ENCODE data around the gene NXF1. TPM values are rescaled to one million over a fixed set of nuclear protein-coding genes. Genes with fewer than 3 reads are reported as not detected.

Gene NXF1
- total RNA-seq, 5 donors from 2014 or later (not counting 1 experiment from before 2014, with no cell fraction given): 160 to 321 (median 169) TPM

- H3K9me3 Mint-ChIP-seq: no peaks in the 10 kb centered on the region
- H3K27me3 ChIP-seq (replicated peaks in 1 of 2; ENCODE audit: control insufficient read depth in 2 of 2, extremely low read depth in 1 of 2, insufficient read depth in 2 of 2, low read length in 1 of 2): no peaks in the 10 kb centered on the region
- POLR2A ChIA-PET: interaction anchor here (0.6 to 1.7 kb wide), 6 partner anchors 10 to 96 kb away, joined by 3 to 5 read pairs (median 4); partner anchors contain the start of gene TMEM223 (in 1 of the 2)
- no peaks in the 10 kb centered on the region for H3K27me3 Mint-ChIP-seq
- CTCF ChIA-PET: no interaction called here
- peak overlapping the region; percentile 66 to 86 for H3K4me3 ChIP-seq (ENCODE audit: control insufficient read depth in 1 of 2, extremely low read depth in 1 of 2, low read length in 1 of 2)
- 8% methylated on average over 5 of the region's 14 CpGs for WGBS (ENCODE audit: insufficient coverage)
- peak overlapping the region; percentile 46 for H3K27ac ChIP-seq (ENCODE audit: low read length)
- DNase-seq (peak in 2 of 35 experiments; percentile 12 to 16), ATAC-seq (replicated peaks in 1 of 4) (peak in 3 of 4 experiments; percentile 42 to 46 (median 43))
- peaks cover 7 to 46% of the 10 kb centered on the region in 2 donors for H3K36me3 ChIP-seq (ENCODE audit: control insufficient read depth in 2 of 2, extremely low read depth in 1 of 2, insufficient read depth in 1 of 2, low read length in 1 of 2)
- H3K36me3 Mint-ChIP-seq: peaks cover 33% of the 10 kb centered on the region
- peak overlapping the region; percentile 92 to 93 for H3K27ac Mint-ChIP-seq
- peak overlapping the region; percentile 91 to 100 (median 98) for H3K4me3 Mint-ChIP-seq
- no peaks in the 10 kb centered on the region for H3K9me3 ChIP-seq
- peaks cover 11 to 23% of the 10 kb centered on the region in 2 experiments for H3K4me1 ChIP-seq (ENCODE audit: control insufficient read depth in 1 of 2, extremely low read depth in 1 of 2, insufficient read depth in 2 of 2, low read length in 2 of 2)
- peaks cover 21 to 42% (median 27%) of the 10 kb centered on the region in 3 donors for H3K4me1 Mint-ChIP-seq
Measured at GRCh38 chr11:62804310-62805075, 747 bp downstream of the NXF1 start.

DNA sequence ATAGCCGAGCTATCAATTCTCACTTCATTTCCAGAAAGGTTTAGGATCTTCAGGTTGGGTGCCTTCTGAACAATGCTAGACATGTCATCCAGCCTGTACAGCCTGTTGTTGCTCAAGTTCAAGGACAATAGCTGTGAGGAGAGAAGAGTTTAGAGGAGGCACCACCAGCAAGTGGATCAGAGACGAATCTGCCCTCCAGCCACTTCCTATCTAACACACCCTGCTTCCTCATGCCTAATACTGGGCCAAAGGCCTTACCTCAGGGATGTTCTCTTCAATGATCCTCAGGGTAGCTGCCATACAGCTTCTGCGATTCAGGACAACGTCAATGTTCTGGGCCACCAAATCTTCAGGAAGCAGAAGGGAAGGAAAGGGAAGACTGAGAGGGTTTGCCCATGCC is 4.2 kb downstream of the NXF1 start:
- Histone ChIP-seq H3K27me3 (replicated peaks in 1 of 2; ENCODE audit: control insufficient read depth in 2 of 2, extremely low read depth in 1 of 2, insufficient read depth in 2 of 2, low read length in 1 of 2) (no peaks in the 10 kb centered on the region), H3K9me3 (no peaks in the 10 kb centered on the region), H3K27ac (ENCODE audit: low read length) (no peak overlapping the region), H3K4me3 (ENCODE audit: control insufficient read depth in 1 of 2, extremely low read depth in 1 of 2, low read length in 1 of 2) (no peak overlapping the region), H3K4me1 (ENCODE audit: control insufficient read depth in 1 of 2, extremely low read depth in 1 of 2, insufficient read depth in 2 of 2, low read length in 2 of 2) (peaks cover 11 to 19% of the 10 kb centered on the region in 2 experiments), H3K36me3 (ENCODE audit: control insufficient read depth in 2 of 2, extremely low read depth in 1 of 2, insufficient read depth in 1 of 2, low read length in 1 of 2) (peaks cover 23 to 76% of the 10 kb centered on the region in 2 donors)
- no peaks in the 10 kb centered on the region for H3K27me3 Mint-ChIP-seq
- H3K4me3 Mint-ChIP-seq: no peak overlapping the region
- no peak for DNase-seq
- ChIA-PET POLR2A (interaction anchor here in 1 of 2 donors (0.6 to 1.3 kb wide), 3 partner anchors 13 to 31 kb away, joined by 3 to 6 read pairs (median 3); partner anchors contain the start of genes STX5, TEX54 and TMEM179B), CTCF (interaction anchor here (0.6 to 1.2 kb wide), 3 partner anchors 59 to 208 kb away, joined by 3 to 9 read pairs (median 5); partner anchors contain the start of gene SLC3A2 (in 1 of the 2))
- H3K36me3 Mint-ChIP-seq: peaks cover 56% of the 10 kb centered on the region
- peak overlapping the region in 1 of 2 donors; percentile 52 for H3K27ac Mint-ChIP-seq
- H3K9me3 Mint-ChIP-seq: no peaks in the 10 kb centered on the region
- no peak for ATAC-seq (replicated peaks in 1 of 4)
- 100% methylated on average over 1 of the region's 4 CpGs for WGBS (ENCODE audit: insufficient coverage)
- H3K4me1 Mint-ChIP-seq: peaks cover 21 to 34% (median 23%) of the 10 kb centered on the region in 3 donors

DNA sequence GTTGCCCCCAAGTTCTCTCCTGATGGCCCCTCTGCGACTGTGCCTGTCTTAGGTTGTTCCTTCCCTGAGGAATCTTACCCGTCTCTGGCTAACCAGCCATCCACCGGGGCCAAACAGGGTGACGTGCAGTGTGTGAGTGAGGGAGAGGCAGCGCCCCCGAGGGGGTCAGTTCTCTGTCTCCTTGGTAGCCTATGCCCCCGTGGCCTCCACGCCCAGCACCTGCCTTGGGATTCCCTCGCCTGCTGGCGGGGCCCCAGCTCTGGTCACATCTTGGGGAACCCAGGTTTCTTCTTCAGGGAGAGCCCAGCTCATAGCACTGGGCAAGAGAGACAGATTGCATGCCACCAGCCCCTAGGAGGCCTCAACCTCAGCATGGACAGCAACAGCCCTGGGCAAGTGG is 5.8 kb downstream of the NXF1 start:
- Histone ChIP-seq H3K9me3 (no peaks in the 10 kb centered on the region), H3K36me3 (ENCODE audit: control insufficient read depth in 2 of 2, extremely low read depth in 1 of 2, insufficient read depth in 1 of 2, low read length in 1 of 2) (peaks cover 28 to 91% of the 10 kb centered on the region in 2 donors), H3K4me3 (ENCODE audit: control insufficient read depth in 1 of 2, extremely low read depth in 1 of 2, low read length in 1 of 2) (no peak overlapping the region), H3K27me3 (replicated peaks in 1 of 2; ENCODE audit: control insufficient read depth in 2 of 2, extremely low read depth in 1 of 2, insufficient read depth in 2 of 2, low read length in 1 of 2) (no peaks in the 10 kb centered on the region), H3K27ac (ENCODE audit: low read length) (no peak overlapping the region), H3K4me1 (ENCODE audit: control insufficient read depth in 1 of 2, extremely low read depth in 1 of 2, insufficient read depth in 2 of 2, low read length in 2 of 2) (peaks cover 7 to 14% of the 10 kb centered on the region in 2 experiments)
- Mint-ChIP-seq H3K27ac (no peak overlapping the region), H3K4me1 (peaks cover 17 to 25% (median 18%) of the 10 kb centered on the region in 3 donors), H3K36me3 (peaks cover 69% of the 10 kb centered on the region), H3K4me3 (no peak overlapping the region), H3K27me3 (no peaks in the 10 kb centered on the region), H3K9me3 (no peaks in the 10 kb centered on the region)
- ChIA-PET CTCF (interaction anchor here in 1 of 2 donors (1.3 to 1.6 kb wide), 2 partner anchors 13 to 17 kb away, joined by 4 to 6 read pairs; no protein-coding TSS in a partner anchor), POLR2A (interaction anchor here (0.5 to 0.7 kb wide), 2 partner anchors 10 to 17 kb away, joined by 3 to 9 read pairs; no protein-coding TSS in a partner anchor)
- 90% methylated on average over 8 of the region's 10 CpGs for WGBS (ENCODE audit: insufficient coverage)
- ATAC-seq (replicated peaks in 1 of 4) (peak in 1 of 4 experiments; percentile 8), DNase-seq (no peak)

DNA sequence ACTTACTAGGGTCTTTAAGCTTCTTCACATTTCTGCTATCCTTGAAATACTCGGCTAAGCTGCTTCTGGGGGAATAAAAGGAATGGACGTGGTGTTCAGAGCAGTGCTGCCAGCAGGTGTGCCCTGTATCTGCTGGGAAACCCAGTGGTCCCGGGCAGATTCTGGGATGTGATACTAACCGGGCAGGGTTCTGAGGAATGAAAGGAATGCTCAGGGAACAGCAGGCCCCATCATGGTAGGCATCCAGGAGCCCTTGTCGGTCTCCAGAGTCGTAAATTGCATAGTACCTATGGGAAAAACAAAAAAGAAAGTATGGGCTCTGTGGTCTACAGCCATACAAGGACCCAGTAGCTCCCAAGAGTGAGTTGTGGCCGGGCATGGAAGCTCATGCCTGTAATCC is 9.0 kb downstream of the NXF1 start:
- Histone ChIP-seq H3K27me3 (replicated peaks in 1 of 2; ENCODE audit: control insufficient read depth in 2 of 2, extremely low read depth in 1 of 2, insufficient read depth in 2 of 2, low read length in 1 of 2) (no peaks in the 10 kb centered on the region), H3K4me1 (ENCODE audit: control insufficient read depth in 1 of 2, extremely low read depth in 1 of 2, insufficient read depth in 2 of 2, low read length in 2 of 2) (peaks cover 7 to 16% of the 10 kb centered on the region in 2 experiments), H3K36me3 (ENCODE audit: control insufficient read depth in 2 of 2, extremely low read depth in 1 of 2, insufficient read depth in 1 of 2, low read length in 1 of 2) (peaks cover 32 to 88% of the 10 kb centered on the region in 2 donors), H3K27ac (ENCODE audit: low read length) (no peak overlapping the region), H3K9me3 (no peaks in the 10 kb centered on the region), H3K4me3 (ENCODE audit: control insufficient read depth in 1 of 2, extremely low read depth in 1 of 2, low read length in 1 of 2) (no peak overlapping the region)
- CTCF ChIA-PET: interaction anchor here in 1 of 2 donors (0.6 kb wide), 1 partner anchor 64 kb away, joined by 5 read pairs; no protein-coding TSS in a partner anchor
- no peaks in the 10 kb centered on the region for H3K27me3 Mint-ChIP-seq
- H3K4me3 Mint-ChIP-seq: no peak overlapping the region
- WGBS (ENCODE audit: insufficient coverage): 93% methylated on average over 5 of the region's 7 CpGs
- DNase-seq: no peak
- POLR2A ChIA-PET: interaction anchor here (0.6 to 1.2 kb wide), 6 partner anchors 9 to 57 kb away, joined by 3 to 4 read pairs (median 3); no protein-coding TSS in a partner anchor
- peaks cover 62% of the 10 kb centered on the region for H3K36me3 Mint-ChIP-seq
- H3K9me3 Mint-ChIP-seq: no peaks in the 10 kb centered on the region
- H3K4me1 Mint-ChIP-seq: peaks cover 12 to 18% (median 17%) of the 10 kb centered on the region in 3 donors
- peak overlapping the region; percentile 31 to 55 for H3K27ac Mint-ChIP-seq
- ATAC-seq (replicated peaks in 1 of 4): no peak

DNA sequence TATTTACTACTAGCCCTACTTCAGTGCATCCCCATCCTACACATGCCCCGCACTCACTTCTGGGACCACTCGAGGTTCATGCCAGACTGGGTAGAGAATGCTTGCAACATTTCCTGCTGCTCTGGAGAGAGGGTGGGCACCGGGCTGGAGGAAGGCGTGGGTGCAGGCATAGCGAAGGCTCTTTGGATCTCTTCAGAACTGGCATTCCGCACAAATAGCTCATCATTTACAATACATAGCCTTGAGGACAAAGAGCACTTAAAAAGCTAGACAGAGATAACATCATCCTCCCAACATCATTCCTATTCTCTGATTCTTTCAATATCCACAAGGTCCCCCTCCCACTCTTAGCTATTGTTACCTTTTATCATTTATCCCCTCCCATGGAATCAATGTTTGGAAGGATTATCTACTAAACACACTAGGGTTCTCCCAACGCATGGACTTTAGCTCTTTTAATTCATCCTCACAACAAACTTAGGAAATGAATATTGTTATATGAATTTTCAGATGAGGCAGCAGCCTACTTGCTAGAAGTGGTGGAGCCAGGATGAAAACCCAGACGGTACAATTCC is 11.0 kb downstream of the NXF1 start:
- peak overlapping the region; percentile 60 to 66 for H3K27ac Mint-ChIP-seq
- H3K27me3 Mint-ChIP-seq: no peaks in the 10 kb centered on the region
- ChIA-PET CTCF (no interaction called here), POLR2A (interaction anchor here (0.6 to 1.3 kb wide), 14 partner anchors 8 to 749 kb away, joined by 3 to 8 read pairs (median 4); no protein-coding TSS in a partner anchor)
- peaks cover 56% of the 10 kb centered on the region for H3K36me3 Mint-ChIP-seq
- Histone ChIP-seq H3K4me3 (ENCODE audit: control insufficient read depth in 1 of 2, extremely low read depth in 1 of 2, low read length in 1 of 2) (no peak overlapping the region), H3K27me3 (replicated peaks in 1 of 2; ENCODE audit: control insufficient read depth in 2 of 2, extremely low read depth in 1 of 2, insufficient read depth in 2 of 2, low read length in 1 of 2) (no peaks in the 10 kb centered on the region), H3K27ac (ENCODE audit: low read length) (no peak overlapping the region), H3K4me1 (ENCODE audit: control insufficient read depth in 1 of 2, extremely low read depth in 1 of 2, insufficient read depth in 2 of 2, low read length in 2 of 2) (peaks cover 13 to 34% of the 10 kb centered on the region in 2 experiments), H3K9me3 (no peaks in the 10 kb centered on the region), H3K36me3 (ENCODE audit: control insufficient read depth in 2 of 2, extremely low read depth in 1 of 2, insufficient read depth in 1 of 2, low read length in 1 of 2) (peaks cover 22 to 81% of the 10 kb centered on the region in 2 donors)
- H3K4me3 Mint-ChIP-seq: no peak overlapping the region
- ATAC-seq (replicated peaks in 1 of 4): no peak
- DNase-seq: no peak
- no peaks in the 10 kb centered on the region for H3K9me3 Mint-ChIP-seq
- H3K4me1 Mint-ChIP-seq: peaks cover 29 to 37% (median 32%) of the 10 kb centered on the region in 3 donors
- WGBS (ENCODE audit: insufficient coverage): 76% methylated on average over 3 of the region's 8 CpGs

- H3K27ac ChIP-seq (ENCODE audit: low read length): peak overlapping the region; percentile 69
- Mint-ChIP-seq H3K4me1 (peaks cover 45 to 52% (median 51%) of the 10 kb centered on the region in 3 donors), H3K9me3 (no peaks in the 10 kb centered on the region), H3K4me3 (peak overlapping the region; percentile 83 to 91 (median 86)), H3K27me3 (no peaks in the 10 kb centered on the region), H3K27ac (peak overlapping the region; percentile 94 to 96), H3K36me3 (peaks cover 41% of the 10 kb centered on the region)
- H3K36me3 ChIP-seq (ENCODE audit: control insufficient read depth in 2 of 2, extremely low read depth in 1 of 2, insufficient read depth in 1 of 2, low read length in 1 of 2): peaks cover 11 to 66% of the 10 kb centered on the region in 2 donors
- CTCF ChIA-PET: interaction anchor here in 1 of 2 donors (1.4 kb wide), 1 partner anchor 22 kb away, joined by 3 read pairs; no protein-coding TSS in a partner anchor
- H3K4me3 ChIP-seq (ENCODE audit: control insufficient read depth in 1 of 2, extremely low read depth in 1 of 2, low read length in 1 of 2): peak overlapping the region; percentile 90 to 96
- POLR2A ChIA-PET: interaction anchor here in 1 of 2 donors (1.0 kb wide), 1 partner anchor 12 kb away, joined by 3 read pairs; no protein-coding TSS in a partner anchor
- whole genome bisulfite sequencing (ENCODE audit: insufficient coverage): 33% methylated on average over 6 of the region's 11 CpGs
- peaks cover 15 to 49% of the 10 kb centered on the region in 2 experiments for H3K4me1 ChIP-seq (ENCODE audit: control insufficient read depth in 1 of 2, extremely low read depth in 1 of 2, insufficient read depth in 2 of 2, low read length in 2 of 2)
- no peaks in the 10 kb centered on the region for H3K27me3 ChIP-seq (replicated peaks in 1 of 2; ENCODE audit: control insufficient read depth in 2 of 2, extremely low read depth in 1 of 2, insufficient read depth in 2 of 2, low read length in 1 of 2)
- DNase-seq: peak in 2 of 35 experiments; percentile 20 to 26
- ATAC-seq (replicated peaks in 1 of 4): peak in 2 of 4 experiments; percentile 0 to 16
- no peaks in the 10 kb centered on the region for H3K9me3 ChIP-seq
Measured at GRCh38 chr11:62792202-62792575, 13.1 kb downstream of the NXF1 start.
